NT2/D1 (cell line): ENCODE measurements around the gene RCAN2.

Experiments
- SUZ12 ChIP-seq: IDR thresholded peaks from 2 replicates; pipeline ENCODE4 v1.6.1; 2011; ENCODE audit not compliant: insufficient read length, insufficient read depth; ENCODE audit errors: extremely low read depth
- YY1 ChIP-seq: IDR thresholded peaks from 2 replicates; pipeline ENCODE4 v1.6.1; 2011; ENCODE audit not compliant: insufficient read length, insufficient read depth
- ZNF274 ChIP-seq: IDR thresholded peaks from 2 replicates; pipeline ENCODE4 v1.6.1; 2011; ENCODE audit warnings: mild to moderate bottlenecking, low read depth, low read length

DNA sequence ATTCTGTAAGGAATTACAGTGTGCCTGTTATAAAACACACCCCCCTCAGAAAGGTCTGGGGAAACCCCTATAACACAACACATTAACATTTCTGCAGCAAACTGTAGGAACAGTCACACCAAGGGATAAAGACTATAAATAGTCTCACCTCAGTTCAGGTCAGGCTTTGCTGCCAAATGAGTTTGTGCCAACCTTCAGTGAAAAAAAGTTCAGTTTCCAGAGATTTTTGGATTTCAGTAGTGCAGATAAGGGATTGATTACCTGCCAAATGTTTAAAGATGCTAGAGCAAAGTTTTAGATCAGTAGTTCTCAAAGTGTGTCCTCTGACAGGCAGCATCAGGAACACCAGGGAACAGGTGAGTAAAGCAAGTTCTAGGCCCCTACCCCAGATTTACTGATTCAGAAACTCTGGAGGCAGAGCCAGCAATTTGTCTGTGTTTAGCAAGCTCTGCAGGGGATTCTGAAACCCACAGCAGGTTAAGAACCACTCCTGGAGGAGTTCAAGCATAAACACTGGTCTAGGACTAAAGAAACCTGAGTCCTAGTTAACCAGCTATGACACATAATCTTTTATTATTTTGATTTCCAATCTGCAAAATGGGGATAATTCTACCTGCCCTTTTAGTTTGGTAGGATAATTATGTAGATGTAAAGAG lies 111.0 kb downstream of the RCAN2 start:
- TF ChIP-seq SUZ12 (no peak), ZNF274 (no peak), YY1 (no peak)
